Islet of Langerhans (tissue), 1 donor: ENCODE results near the gene CCDC148.
"Not testable (repeated sequence)": the region's sequence is repeated elsewhere in the genome, so short reads cannot be mapped to it uniquely, and the experiment has no call there.

Experiments used
- FAIRE-seq: peaks from one replicate; lab custom pipeline; 2011; peaks lifted over from hg19 to GRCh38; lab: Jason Lieb, UNC

Gene CCDC148

DNA sequence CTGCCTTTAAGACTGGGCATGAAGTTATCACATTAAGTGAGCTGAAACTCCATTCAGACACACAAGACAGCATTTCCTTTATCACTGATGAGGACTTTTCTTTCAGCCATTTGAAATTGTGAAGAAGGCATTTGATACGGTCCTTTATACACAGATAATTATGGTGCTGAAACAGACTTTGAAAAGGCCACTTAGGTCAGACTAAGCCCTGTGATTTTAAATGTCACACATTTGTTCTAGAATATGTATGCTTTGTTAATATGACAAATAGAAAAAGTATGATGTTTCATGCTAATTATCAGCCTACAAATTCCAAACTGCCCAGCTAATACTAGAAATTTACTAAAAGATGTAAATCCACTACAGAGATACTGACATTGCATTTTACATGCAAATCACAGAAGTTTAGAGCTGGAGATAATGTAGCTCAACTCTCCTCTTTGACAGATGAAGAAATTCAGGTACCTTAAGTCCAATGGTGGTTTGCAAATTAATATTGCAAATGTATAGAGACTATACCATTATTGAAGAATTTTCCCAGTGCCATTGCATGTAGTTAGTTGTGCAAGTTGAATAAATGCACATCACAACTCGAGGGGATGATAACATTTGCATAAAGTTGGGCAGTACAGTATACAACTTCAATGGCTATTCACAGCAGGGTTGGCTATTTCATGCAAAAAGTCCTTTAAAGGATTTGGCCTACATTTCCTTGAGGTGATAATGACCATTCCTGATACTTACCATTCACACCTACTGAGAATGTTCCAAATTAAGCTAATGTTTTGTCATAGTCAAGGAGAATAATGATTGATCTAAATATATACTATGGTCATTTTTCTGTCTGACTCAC lies 179.7 kb downstream of the CCDC148 start:
- FAIRE-seq, result no peak

DNA sequence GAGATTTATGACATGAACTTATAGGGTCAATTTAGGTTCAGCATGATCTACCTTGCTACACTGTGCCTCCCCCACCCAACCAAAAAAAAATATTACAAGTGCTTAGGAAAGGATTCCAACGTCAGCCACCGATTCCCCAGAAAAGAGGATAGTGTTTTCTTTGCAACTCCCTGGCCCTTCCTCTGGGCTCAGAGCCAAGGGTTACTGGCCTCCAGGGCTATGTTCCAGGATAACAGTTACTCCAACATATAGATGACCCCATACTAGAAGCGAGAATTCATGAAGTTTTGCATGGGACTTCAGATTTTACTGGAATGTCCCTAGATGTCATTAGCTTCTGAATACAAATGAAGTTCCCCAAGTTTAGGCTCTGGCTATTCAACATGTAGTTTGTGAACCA lies 182.8 kb downstream of the CCDC148 start:
- no peak for FAIRE-seq

DNA sequence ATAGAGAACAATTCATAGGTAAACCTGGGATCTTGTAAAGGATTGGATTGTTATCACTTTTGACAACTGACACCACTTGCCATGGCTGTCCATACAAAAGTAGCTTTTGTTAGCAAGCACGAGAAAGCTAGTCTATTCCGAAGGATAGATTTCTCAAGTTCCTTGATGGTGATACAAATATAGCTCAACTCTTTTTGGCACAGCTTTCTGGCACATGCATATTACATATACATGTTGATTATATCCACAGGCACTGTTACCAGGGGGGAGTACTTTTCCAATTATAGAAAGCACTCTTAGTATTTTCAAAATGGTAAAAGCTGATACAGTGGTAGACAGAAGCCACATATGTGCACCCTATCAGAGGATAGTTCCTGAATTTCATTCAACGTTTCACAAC lies 186.0 kb downstream of the CCDC148 start:
- no peak for FAIRE-seq

DNA sequence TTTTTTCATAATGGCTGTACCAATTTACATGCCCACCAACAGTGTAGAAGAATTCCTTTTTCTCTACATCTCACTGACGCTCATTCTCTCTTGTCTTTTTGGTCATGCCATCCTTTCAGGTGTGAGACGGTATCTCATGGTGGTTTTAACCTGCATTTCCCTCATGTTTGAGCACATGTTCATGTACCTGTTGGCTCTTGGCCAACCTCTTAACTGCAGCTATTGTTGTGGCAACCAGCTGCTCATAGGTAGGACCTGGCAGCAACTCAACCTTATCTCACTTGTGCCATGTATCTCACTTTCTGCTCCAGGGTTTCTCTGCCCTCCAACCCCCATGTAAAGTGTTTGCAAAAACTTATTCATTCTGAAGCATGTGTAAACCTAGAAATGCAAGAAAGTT lies 187.4 kb downstream of the CCDC148 start:
- FAIRE-seq, result no peak

DNA sequence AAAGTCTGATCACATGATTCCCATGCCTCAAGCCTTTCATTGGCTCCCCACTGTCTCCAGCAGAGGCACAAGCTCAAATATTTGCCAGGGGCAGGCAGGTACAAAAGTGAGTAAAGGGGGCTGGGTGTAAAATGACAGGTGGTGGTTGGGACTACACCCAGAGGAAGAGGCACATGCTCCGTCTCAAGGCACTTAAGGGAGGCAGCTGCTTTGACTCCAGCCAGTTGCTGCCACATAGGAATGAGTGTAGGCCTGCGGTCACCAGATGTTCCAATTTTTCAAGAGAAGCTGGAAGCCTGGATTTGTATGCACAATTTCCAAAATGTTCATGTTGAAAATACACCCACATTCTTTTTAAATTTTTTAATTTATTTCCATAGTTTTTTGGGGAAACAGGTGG lies 190.4 kb downstream of the CCDC148 start:
- FAIRE-seq, result no peak

DNA sequence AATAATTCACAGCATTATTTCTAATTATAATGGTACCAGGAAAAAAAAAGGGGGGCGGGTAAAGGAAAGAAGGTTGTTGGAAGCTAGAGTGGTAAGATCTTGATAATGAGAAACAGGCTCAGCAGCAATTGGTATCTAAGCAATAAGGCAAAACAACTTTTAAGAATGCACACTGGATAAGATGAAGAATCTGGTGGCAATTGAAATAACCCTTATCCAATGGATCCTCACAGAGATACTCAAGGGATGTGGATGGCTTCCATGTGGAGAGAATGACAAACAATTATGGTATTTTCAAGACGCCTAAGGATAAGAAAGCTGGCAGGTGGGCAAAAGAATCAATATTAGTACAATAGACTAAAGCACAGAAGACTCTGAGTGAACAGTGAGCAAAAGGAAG lies 201.3 kb downstream of the CCDC148 start:
- no peak for FAIRE-seq

DNA sequence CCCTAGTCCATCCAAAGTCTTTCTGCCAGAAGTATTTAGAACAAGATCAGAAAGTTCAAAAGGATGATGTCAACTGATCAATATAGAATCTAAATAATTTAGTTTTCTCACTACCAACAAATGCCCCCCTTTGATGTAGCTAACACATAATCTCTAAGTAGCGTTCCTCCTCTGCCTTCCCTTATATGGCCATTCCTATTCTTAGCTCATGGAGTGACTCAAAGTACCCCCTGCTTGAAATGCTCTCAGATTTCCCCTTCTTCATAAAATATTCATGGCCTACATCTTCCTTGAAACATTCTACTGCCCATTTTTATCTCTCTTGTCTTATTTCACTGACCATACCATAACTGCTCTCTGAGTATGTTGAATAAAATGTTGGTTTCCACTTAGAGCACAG lies 203.4 kb downstream of the CCDC148 start:
- no peak for FAIRE-seq

DNA sequence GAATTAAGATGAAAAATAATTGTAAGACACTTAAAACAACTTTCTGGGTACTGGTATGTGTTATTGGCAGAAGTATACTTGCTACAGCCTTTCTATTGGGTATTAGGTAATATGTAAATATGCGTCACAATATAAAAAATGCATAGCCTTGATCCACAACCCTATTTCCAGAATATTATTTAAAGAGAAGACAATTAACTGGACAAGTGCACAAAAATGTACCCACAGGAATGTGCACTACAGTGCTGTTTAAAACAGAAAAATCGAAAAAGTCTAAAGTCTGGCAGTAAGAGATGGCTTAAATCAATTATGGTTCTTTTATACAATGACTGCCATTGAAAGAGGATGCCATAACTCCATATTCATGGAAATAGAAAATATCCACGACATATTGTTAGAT lies 205.2 kb downstream of the CCDC148 start:
- FAIRE-seq, result no peak

DNA sequence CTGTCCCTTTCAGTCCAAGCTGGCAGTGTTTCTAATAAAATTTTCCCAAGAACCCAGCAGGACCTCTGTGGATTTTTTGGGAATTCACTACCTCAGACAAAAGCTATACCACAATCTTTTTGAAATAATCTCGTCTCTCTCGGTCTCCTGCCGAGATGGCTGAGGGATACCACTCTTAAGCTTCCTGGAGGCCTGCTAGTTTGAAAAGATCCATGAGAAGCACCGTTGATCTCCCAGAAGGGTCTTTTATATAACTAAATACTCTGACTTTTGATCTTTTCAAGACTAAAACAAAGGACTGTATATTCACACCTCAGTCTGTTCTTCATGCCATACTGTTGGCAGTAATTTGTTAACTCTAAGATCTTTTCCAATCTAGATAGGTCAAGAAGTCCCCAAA lies 213.2 kb downstream of the CCDC148 start:
- FAIRE-seq, result no peak

DNA sequence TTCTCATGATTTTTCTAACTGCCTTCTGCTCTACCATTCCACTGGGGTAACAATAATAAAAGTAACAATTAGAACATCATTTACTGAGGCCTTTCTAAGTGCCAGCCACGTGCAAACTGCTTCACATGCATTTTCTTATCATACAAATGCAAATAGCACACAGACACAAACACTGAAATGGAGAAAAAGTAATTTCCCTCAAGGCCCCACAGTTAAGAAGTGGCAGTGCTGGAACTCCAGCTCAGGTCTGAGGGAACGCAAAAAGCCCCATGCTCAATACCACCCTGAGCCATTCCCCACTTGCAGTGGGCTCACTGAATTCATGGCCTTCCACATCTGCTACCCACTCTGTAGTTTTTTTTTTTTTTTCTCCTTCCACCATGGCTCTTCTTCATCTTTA lies 214.3 kb downstream of the CCDC148 start:
- FAIRE-seq, result no peak

DNA sequence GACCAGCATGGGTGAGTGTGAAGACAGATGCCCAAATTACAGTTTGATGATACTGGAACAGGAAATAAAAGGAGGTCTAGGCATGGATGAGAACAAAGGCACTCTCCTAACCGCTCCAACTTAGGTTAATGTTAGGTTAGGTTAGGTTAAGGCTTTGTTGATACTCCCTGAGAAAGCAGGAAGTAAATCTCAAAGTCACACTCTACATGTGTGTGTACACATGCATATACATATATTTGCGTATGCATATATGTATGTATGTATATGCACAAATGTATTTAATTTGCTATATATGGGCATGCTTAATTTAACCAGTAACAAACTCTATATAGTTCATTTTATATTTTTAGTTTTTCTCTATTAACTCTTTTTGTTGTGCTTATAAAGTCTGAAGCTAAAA lies 215.6 kb downstream of the CCDC148 start:
- no peak for FAIRE-seq

DNA sequence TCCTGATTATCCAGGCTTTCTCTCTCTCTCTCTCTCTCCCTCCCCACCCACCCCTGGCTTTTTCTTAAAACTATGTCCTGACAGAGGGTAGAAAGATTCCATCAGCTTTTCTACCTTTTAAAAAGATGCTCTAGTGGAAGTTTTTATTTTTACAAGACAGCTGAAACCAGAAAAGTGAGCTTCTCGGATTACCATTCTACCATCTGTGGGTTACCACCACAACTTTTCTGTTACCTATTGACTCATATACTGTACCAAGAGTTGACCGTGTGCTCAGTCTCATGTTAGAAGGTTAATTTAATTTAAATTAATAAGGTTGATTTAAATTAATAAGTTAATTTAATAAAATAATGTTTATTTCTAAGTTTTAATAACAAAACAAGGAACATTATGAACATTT lies 217.3 kb downstream of the CCDC148 start:
- FAIRE-seq, result no peak

DNA sequence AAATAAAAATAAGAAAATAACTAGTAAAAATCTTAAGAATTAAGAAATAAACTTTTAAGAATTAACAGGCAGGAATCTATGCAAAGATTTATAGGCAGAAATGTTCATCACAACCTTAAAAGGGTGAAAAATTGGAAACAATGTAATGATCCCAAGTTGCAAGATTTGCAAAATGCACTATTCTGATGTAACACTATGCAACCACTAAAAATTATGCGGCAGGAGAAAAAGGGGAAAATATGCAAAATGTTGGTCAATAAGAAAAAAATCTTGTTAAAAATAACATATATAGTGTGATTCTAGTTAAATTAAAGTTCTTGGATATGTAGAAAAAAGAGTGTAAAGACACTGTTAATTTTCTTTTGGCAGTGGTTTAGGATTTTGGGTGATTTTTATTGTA lies 222.1 kb downstream of the CCDC148 start:
- no peak for FAIRE-seq

DNA sequence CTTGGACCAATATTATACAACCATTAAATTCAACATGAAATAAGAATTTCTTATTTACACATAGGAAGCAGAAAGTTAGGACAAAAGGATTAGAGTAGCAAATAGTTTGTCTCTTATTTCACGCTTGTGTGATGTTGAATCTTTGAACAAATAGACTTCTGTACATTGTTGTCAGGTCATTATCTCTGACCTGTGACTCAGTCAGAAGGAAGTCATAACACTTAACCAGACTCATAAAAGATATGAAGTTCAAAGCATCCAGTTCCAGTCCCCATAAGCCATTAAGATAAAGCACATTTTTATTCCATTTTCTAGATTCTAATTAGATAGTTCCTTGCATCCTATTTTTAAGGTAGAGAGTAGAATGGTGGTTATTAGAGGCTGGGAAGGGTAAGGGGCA lies 224.1 kb downstream of the CCDC148 start:
- no peak for FAIRE-seq

DNA sequence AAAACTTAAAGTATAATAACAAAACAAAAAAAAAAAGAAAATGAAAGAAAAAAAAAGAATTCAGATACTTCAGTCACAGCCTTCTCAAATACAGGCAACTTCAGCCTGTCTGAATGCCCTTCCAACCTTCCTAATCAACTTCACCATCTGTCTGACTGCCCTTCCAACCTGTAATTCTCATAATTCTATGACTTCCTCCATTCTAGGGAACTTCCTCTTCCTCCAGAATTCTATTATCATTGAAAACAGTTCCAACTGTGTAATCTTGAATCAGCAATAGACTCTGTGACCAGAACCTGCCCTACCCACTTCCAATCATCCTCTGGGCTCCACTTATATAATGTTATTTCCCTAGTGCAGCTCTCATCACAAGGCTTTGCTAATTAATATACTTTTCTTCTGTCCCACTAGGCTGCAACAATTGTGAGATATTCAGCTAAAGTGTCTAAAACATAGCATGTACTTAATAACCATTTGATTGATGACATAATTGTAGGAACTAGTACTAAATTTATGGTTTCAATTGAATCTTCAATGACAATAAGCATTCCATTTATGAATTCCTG lies 227.5 kb downstream of the CCDC148 start:
- no peak for FAIRE-seq

DNA sequence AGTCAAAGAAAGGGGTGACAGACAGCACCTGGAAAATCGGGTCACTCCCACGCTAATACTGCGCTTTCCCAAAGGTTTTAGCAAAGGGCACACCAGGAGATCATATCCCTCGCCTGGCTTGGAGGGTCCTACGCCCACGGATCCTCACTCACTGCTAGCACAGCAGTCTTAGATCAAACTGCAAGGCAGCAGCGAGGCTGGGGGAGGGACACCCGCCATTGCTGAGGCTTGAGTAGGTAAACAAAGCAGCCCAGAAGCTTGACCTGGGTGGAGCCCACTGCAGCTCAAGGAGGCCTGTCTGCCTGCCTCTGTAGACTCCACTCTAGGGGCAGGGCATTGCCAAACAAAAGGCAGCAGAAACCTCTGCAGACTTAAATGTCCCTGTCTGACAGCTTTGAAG lies 233.5 kb downstream of the CCDC148 start:
- not testable (repeated sequence) for FAIRE-seq

DNA sequence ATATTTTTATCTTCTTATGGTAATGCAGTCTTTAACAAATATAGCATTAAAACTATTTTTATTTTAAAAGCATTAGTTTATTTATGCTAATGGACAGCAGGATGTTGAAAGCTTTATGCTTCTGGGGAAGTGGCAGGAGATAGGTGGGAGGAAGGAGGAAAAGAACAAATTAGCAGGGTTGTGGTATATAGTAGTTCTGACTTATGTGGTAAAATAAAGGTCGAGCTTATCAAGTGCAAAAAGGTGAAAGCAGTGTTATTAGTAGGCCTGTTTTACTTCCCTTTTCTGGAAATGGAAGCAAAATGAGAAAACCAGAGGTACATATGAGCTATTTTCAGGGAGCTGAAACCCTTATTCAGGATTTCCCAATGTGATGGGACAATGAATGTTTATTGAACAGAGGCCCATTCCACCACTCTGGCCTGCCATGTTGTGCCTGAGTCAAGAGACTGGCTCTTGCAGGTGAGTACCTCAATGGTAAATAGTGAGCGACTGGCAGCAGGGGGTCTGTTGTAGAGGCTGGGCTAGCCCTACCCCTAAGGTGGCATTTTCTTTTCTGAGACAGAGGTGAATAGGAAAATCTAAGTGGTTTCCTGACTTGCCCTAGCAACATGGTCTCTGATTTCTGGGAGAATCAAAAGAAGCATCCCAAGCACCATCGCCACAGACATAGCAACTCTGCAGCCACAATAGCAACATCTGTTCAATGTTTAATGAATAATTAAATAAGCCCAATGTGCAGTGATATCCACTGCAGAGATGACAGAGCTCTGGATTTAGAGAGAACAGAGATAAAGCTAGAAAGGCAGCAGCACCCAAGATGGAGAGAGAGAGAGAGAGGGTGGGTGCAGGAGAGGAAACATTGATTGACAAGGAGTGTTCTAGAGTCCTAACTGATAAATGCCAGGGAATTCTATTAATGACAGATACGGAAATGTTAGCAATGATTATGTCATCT lies 235.2 kb downstream of the CCDC148 start:
- FAIRE-seq, result no peak

DNA sequence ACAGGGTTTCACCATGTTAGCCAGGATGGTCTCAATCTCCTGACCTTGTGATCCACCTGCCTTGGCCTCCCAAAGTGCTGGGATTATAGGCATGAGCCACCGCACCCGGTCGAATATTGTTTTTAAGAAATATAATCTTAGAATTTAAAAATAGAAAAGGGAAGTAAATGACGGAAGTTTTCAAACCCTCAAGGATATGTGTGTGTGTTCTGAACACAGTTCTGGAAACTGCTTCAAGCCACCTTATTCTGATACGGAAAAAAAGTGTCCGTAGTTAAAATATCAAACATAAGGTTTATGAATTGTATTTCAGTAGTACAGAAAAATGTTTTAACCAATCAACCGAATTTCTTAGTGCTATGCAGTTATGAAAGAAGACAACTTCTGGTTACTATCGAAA lies 239.0 kb downstream of the CCDC148 start:
- FAIRE-seq, result no peak

DNA sequence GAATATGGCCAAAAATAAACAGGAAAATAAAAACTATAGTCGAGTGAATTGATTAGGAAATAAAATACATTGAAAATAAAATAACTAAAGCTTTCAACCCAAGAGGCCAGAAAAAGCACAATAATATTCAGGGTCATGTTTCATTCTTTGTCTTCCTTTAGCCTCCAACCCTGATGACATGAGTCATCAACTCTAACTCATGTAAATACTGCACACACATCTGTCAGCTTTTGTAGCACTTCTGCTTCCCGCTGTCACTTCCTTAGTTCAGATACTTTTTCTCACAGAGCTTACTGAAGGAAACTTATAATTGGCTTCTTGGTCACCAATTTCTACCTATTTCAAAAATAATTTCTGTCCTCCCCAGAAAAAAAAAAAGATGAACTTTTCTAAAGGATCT lies 242.1 kb downstream of the CCDC148 start:
- FAIRE-seq, result peak; percentile 85

DNA sequence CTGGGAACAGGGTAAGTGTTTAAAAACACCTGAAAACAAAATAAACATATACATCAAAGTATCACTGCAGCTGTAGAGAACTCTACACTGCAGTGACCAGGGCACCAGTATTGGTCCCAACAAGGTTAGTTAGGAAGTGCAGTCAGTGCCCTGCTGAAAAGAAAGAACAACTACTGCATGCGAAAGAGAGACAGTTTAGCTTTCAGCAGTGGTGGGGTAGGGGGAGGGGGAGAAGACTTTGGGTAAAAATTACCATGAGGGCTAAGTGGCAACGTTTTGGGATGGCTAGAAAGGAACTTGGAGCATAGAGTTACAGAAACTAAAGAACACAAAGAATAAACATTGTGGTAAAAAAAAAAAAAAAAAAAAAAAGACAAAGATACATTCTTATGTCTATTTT lies 242.8 kb downstream of the CCDC148 start:
- no peak for FAIRE-seq

DNA sequence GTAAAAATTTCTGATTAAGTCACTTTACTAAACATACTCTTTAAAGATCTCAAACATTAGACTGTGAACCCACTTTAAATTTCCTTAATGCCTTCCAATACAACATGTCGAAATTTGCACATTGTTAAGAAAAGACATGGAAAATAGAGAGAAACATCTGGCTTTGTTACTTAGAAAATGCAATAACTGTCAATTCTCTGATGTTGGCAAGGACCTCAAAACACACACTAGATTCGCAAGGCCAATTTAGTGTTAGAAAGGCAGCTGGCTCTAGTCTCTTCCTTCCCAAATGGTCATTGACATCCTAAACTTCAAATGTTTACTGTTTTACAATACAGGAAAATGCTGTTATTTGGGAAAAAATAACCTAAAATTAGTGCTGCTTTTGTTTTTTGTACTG lies 244.3 kb downstream of the CCDC148 start:
- no peak for FAIRE-seq

DNA sequence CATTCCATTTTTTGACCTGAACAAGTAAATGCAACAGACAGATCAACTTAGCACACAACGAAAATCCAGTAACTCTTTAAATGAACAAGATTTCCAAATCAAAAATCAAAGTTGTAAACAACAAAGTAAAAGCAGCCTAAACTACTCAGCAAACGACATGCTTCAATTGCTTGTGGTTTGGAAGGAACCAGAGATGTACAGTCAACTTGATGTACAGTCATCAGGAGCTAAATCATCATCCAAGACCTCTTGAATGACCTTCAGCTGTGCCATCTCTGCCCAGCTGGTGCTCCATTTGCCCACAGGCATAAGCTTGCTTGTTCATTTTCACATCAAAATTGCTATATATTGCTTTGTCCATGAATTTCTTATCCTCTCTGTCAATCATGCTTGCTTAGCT lies 245.1 kb downstream of the CCDC148 start:
- FAIRE-seq, result no peak

DNA sequence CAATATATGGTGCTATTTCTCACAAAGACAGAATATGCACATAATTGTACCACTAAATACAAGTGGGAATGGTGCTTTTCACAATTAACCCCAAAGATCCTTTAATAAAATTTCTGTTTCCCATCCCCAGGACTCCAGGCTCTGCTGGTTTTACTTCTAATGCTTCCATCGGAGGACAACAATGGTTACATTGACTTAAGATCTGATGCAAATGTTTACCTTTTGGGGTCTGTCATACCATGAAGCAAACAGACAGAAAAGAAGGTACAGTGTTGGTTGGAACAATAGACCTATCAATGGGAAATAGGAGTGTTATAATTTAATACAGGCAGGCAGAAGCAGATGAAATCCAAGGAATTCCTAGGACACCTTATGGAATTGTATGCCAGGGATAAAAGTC lies 249.2 kb downstream of the CCDC148 start:
- FAIRE-seq, result no peak
